ENCODE results near the gene PCSK4. TPM values are rescaled to one million over a fixed set of nuclear protein-coding genes. Genes with fewer than 3 reads are reported as not detected.

PCSK4 gene
- polyA plus RNA-seq, 1 experiment, result 1.3 TPM

DNA sequence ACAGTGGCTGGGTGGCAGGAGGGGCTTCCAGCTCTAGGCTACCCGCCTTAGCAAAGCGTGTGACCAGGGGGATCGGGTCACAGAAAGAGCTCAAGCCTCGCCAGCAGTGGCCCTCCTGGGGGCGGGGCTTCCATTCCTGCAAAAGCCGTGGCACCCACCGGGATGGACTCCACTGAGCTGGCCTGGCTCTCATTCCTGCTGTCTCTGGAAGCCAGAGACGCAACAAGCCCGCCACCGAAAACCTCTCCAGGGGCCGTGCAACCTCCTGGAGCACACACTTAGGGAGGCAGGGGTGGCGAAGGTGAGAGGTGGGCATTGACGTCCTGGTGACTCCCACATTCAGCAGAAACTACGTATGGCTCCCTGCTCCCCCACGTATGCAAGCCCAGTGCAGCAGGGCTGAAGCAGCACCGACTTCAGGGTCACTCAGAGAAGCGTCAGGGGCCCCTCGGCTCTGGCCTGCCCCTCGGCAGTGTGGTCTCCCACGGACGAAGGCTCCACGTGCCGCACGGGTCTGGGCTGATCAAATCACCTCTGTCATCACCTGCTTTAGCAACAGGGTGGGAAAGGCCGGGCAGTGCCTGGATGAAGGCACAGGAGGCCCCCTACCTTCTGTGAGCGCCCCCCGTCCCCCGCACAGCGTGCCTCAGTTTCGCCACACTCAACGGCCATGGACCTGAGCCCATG is 14.3 kb downstream of the PCSK4 start:
- CTCF ChIA-PET, result interaction anchor here (2.1 kb wide), 1 partner anchor 10 kb away, joined by 8 read pairs; no protein-coding TSS in a partner anchor
- DNase-seq (ENCODE audit: low read depth), result no peak

GRCh38 chr19:1474765-1475351 is 15.3 kb downstream of the PCSK4 start:
- TF ChIP-seq CTCF (IDR thresholded peaks at IDR 0.05; ENCODE audit: insufficient read depth, low read depth, low read length), result no peak
- CTCF ChIA-PET, result interaction anchor here (2.1 kb wide), 1 partner anchor 9 kb away, joined by 8 read pairs; no protein-coding TSS in a partner anchor
- Histone ChIP-seq H3K4me3 (ENCODE audit: low read depth, low read length) (no peak overlapping the region), H3K36me3 (ENCODE audit: control insufficient read depth, insufficient read depth, low read length) (peaks cover 6% of the 10 kb centered on the region), H3K27me3 (ENCODE audit: control insufficient read depth, insufficient read depth, low read length) (peaks cover 14% of the 10 kb centered on the region)
- no peak for DNase-seq (ENCODE audit: low read depth)
- POLR2A ChIA-PET, result no interaction called here

More for the DNA sequence above, 14.3 kb downstream of the PCSK4 start:
- POLR2A ChIA-PET, result no interaction called here
- Histone ChIP-seq H3K27me3 (ENCODE audit: control insufficient read depth, insufficient read depth, low read length) (peaks cover 12% of the 10 kb centered on the region), H3K4me3 (ENCODE audit: low read depth, low read length) (no peak overlapping the region), H3K36me3 (ENCODE audit: control insufficient read depth, insufficient read depth, low read length) (peaks cover 6% of the 10 kb centered on the region)
- TF ChIP-seq CTCF (IDR thresholded peaks at IDR 0.05; ENCODE audit: insufficient read depth, low read depth, low read length), result no peak

- TF ChIP-seq CTCF (IDR thresholded peaks at IDR 0.05; ENCODE audit: insufficient read depth, low read depth, low read length), result no peak
- DNase-seq (ENCODE audit: low read depth), result no peak
- Histone ChIP-seq H3K4me3 (ENCODE audit: low read depth, low read length) (no peak overlapping the region), H3K36me3 (ENCODE audit: control insufficient read depth, insufficient read depth, low read length) (peaks cover 6% of the 10 kb centered on the region), H3K27me3 (ENCODE audit: control insufficient read depth, insufficient read depth, low read length) (peaks cover 14% of the 10 kb centered on the region)
- POLR2A ChIA-PET, result no interaction called here
- CTCF ChIA-PET, result interaction anchor here (1.3 to 2.1 kb wide), 2 partner anchors 9 to 29 kb away, joined by 5 to 8 read pairs; no protein-coding TSS in a partner anchor
These were observed 16.0 kb downstream of the PCSK4 start for GRCh38 chr19:1474011-1474764.

DNA sequence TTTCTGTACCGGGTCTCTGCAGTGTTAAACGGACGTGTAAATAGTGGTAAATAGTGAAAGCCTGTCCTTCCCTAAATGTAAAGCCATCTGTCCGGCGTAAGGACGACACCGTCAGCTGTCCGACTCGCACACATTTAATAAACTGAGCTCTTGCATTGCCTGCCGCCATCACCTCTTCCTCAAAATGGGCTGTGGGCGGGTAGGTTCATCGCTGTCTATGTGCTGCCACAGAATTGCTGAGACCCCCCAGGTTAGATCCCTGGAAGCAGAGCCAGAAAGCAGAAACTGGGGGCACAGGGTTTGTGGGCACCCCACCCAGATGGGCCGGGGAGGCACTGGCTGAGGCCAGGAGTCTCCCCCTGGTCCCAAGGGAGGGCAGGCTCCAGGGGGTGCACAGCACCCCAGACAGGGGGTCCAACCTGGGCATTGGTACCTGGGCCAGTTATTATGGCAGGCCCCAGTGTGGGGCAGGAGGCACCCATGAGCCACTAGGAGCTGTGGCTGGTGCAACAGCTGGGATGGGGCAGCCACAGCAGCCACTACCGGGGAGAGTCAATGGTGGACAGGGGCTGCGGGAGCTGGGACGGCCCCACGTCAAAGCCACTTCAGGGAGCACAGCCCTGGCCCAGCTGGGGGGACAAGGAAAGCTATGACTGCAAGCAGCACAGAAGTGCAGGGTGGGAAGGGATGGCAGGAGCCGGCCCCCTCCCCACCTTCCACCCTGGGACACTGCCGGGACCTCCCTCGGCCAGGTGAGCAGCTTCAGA is 16.9 kb downstream of the PCSK4 start:
- CTCF ChIA-PET, result interaction anchor here (1.3 kb wide), 1 partner anchor 28 kb away, joined by 5 read pairs; no protein-coding TSS in a partner anchor

More for the DNA sequence above, 16.9 kb downstream of the PCSK4 start:
- Histone ChIP-seq H3K4me3 (ENCODE audit: low read depth, low read length) (no peak overlapping the region), H3K27me3 (ENCODE audit: control insufficient read depth, insufficient read depth, low read length) (peaks cover 17% of the 10 kb centered on the region), H3K36me3 (ENCODE audit: control insufficient read depth, insufficient read depth, low read length) (peaks cover 6% of the 10 kb centered on the region)
- no peak for TF ChIP-seq CTCF (IDR thresholded peaks at IDR 0.05; ENCODE audit: insufficient read depth, low read depth, low read length)
- POLR2A ChIA-PET, result no interaction called here
- DNase-seq (ENCODE audit: low read depth), result no peak

All from BJ (cell line).